Spleen (tissue), 7 donors: ENCODE data around the gene SHC3.

Source experiments
- CTCF ChIP-seq, 11 experiments: fragments of 200-600 bp in 7 of 11; fragments of 450-650 bp in 4 of 11; sonication (generic) in 4 of 11; IDR thresholded peaks in 8 of 11; conservative IDR thresholded peaks in 3 of 11; 1 replicate in 7 of 11; 2 replicates in 4 of 11; pipeline versions ENCODE4 v1.4.0 to v1.8.0; 2016 to 2021; ENCODE audit warnings: antibody characterized with exemption in 11 of 11, inconsistent platforms in 4 of 11, mild to moderate bottlenecking in 1 of 11
- POLR2A ChIP-seq, 3 donors: fragments of 450-650 bp; IDR thresholded peaks; one replicate each; pipeline ENCODE4 v1.5.1; 2017; ENCODE audit warnings: antibody characterized with exemption in 3 of 3, mild to moderate bottlenecking in 1 of 3
- donor health status: DM: no; HTN: no; CAD: no; lungs with moderate emphysema.
- donor health status: DM: no; HTN: no; CAD: no.
- donor health status: DM: no; HTN: no; CAD: no.

- TF ChIP-seq CTCF (IDR thresholded peaks at IDR 0.05 in 8 of 11, conservative IDR thresholded peaks at IDR 0.05 in 3 of 11) (no peak), POLR2A (IDR thresholded peaks at IDR 0.05) (no peak)
These were observed 142.2 kb downstream of the SHC3 start for GRCh38 chr9:89036383-89036782.
